ENCODE data around the gene ATRIP. TPM values are rescaled to one million over a fixed set of nuclear protein-coding genes. Genes with fewer than 3 reads are reported as not detected.

ATRIP gene
- polyA plus RNA-seq, 3 donors: 13.1 to 13.7 (median 13.4) TPM

DNA sequence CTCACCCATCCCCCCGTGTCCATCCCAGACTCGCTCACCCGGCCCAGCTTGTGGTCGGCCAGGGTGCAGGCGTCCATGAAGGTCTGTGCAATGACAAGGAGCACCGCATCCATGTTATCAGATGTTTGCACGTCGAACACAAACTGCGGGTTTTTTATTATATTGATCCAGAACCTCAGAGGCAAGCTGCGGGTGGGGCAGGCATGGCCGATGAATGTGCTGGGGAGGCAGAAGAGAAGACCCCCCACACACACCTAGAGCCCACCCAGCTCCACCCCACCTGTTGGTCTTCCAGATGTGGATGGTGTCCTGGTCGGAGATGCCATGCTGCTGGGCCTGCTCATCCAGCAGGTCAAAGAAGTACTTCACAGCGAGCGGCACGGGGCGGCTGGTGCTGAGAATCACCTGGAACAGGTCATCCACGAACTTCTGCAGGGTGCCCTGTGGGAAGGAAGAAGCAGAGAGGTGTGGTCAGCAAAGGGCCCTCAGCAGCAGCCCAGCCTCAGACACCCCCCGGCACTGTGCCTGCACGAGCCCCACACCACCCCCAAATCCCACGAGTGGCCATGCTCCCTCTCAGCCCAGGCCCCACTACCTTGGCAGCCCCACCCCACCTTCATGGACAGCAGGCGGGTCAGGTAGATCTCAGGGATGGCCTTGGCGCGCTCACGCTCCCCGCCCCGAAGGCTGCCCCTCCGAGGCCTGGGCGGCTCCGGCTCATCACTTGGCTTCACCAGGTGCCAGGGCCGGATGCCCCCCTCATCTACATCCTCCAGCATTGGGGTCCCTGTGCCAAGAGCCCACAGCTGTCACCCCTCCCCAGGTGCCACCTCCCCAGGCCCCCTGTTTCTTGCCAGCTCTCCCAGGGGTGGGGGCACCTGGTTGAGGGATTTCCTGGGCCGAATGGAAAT is 37.0 kb upstream of the ATRIP start:
- no peak for DNase-seq (ENCODE audit: low read depth in 3 of 3, low spot score in 2 of 3)

- no peak for DNase-seq (ENCODE audit: low read depth in 3 of 3, low spot score in 2 of 3)
Measured at GRCh38 chr3:48410205-48411040, 36.1 kb upstream of the ATRIP start.

DNA sequence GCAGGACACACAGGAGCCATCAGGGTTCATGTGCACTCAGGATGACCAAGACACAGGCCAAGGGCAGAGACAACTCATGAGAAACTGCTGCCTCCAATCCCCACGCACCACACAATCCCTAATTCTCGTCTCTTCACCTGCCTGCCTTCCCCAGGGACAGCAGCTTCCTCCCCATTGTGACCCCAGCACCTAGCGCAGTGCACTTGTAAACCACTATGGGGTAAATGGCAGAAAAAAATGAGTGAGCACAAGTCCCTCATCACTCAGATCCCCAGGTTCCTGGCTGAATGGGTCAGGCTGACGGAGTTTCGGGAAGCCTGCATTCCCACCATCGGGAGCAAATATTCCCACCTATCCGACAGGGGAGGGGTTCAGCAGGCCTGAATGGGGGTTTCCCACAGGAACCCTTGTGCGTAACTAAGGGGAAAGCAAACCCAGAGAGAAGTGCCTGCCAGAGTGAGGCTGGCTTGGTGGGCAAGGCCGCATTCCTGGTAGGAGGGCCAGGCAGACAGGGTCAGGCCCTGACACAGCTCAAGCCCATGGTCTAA is 35.4 kb upstream of the ATRIP start:
- no peak for DNase-seq (ENCODE audit: low read depth in 3 of 3, low spot score in 2 of 3)

GRCh38 chr3:48411606-48412374 is 34.7 kb upstream of the ATRIP start:
- no peak for DNase-seq (ENCODE audit: low read depth in 3 of 3, low spot score in 2 of 3)

DNA sequence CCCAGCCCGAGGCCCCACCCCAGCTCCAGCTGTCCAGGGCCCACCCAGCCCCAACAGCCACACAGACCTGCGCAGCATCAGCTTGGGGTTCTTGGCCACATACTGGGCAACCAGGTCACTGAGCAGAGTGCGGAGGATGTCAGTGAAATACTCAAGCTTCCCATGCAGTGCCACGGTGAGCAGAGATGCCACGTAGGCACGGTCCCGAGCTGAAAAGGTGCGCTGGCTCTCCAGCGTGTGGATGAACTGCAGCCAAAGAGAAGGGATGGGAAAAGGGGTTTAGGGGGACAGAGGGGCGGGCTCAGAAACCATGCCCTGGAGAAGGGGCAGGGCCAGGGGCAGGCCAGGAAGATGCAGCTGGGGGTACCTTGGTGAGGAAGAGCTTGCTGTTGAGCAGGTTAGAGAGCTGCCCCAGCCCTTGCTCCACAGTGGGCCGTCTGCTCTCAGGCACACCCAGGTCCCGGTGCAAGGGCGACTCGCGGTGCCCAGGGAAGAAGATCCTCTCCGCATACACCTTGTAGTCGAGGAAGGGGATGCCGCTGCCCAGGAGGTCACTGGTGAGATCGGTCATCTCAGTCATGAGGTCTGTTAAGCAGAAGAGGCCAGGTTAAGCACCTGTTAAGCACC is 34.0 kb upstream of the ATRIP start:
- no peak for DNase-seq (ENCODE audit: low read depth in 3 of 3, low spot score in 2 of 3)

GRCh38 chr3:48413086-48413485 is 33.5 kb upstream of the ATRIP start:
- DNase-seq (ENCODE audit: low read depth in 3 of 3, low spot score in 2 of 3): no peak

- DNase-seq (ENCODE audit: low read depth in 3 of 3, low spot score in 2 of 3): no peak
Measured at GRCh38 chr3:48413611-48414010, 32.9 kb upstream of the ATRIP start.

DNA sequence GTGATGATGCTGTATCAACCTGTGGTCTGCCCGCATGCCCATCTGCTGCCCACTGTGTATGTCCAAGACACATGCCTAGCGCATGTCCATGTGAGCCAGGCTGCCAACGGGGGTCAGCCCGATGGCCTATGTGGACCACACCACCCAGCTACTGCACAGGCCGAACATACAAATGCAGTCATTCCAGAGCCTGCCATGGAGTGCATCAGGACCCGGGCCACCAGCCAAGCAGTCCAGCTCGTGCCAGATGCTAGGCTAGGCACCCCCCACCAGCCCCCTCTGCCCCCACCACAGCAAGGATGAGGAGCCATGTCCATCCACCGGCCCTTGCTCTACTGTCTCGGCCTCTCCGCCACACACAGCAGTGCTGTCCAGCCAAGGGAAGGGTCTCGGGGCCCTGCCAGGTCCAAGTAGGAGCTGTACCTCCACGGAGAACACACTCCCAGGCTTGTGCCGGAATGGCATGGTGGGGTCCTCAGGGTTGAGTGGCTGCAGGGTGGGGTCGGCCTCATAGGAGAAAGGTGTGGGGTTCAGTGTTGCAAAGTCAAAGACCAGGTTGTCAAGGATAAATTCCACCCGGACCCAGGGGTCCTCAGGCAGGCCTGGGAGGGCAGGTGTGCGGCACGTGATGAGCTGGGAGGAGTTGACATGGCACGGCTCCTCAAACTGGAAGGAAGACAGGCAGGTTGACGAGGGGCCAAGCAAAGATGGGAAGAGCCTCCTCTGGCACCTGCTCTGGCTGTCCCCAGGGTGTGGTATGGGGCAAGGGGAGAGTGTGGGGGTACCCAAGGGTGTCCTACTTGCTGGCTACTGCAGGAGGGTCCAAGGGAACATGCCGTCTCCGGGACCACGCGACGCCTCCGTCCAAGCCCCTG is 31.9 kb upstream of the ATRIP start:
- no peak for DNase-seq (ENCODE audit: low read depth in 3 of 3, low spot score in 2 of 3)

GRCh38 chr3:48415251-48415953 is 31.1 kb upstream of the ATRIP start:
- DNase-seq (ENCODE audit: low read depth in 3 of 3, low spot score in 2 of 3): no peak

DNA sequence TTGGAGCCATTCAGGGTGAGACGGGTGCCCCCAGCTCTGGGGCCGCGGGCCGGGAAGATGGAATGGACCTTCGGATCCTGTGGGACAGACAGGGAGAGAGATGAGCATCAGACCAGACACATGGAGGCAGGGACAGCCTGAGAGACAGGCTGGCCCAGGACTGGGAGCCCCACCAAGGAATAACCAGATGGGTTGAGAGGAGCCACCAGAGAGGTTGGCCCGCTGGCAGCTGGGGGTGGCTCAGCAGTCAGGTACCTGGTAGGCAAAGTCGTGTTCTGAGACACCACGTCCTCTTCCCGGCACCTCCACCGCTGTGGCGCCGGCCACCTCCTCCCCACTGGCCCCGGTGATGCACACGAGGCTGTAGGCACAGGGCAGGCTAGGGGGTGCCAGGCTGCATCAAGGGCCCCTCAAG is 30.4 kb upstream of the ATRIP start:
- no peak for DNase-seq (ENCODE audit: low read depth in 3 of 3, low spot score in 2 of 3)

GRCh38 chr3:48416546-48416945 is 30.0 kb upstream of the ATRIP start:
- no peak for DNase-seq (ENCODE audit: low read depth in 3 of 3, low spot score in 2 of 3)

DNA sequence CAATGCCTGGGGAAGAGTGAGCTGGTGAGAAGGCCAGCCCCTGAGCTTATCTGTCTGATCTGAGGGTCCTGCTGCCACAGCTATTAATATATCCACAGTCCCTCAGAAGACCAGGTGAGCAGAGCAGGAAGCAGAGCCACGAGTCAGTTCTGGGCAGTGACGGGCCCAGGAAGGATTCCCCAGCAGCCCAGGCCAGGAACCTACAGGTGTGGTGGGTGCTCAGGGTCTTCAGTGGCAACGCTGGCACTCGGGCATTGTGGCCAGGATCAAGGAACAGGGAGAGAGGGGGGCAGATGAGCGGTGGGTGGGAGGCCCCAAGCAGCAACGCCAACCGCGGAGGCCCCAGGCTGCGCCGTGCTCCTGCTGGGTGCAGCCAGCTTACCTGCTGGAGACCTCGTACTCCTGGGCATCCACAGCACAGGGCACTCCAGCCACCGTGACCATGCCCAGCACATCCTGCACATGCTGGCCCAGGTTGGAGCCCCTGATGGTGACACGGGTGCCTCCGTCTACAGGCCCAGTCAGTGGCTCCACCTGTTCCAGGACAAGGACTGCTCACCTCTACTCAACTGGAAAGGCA is 28.9 kb upstream of the ATRIP start:
- no peak for DNase-seq (ENCODE audit: low read depth in 3 of 3, low spot score in 2 of 3)

DNA sequence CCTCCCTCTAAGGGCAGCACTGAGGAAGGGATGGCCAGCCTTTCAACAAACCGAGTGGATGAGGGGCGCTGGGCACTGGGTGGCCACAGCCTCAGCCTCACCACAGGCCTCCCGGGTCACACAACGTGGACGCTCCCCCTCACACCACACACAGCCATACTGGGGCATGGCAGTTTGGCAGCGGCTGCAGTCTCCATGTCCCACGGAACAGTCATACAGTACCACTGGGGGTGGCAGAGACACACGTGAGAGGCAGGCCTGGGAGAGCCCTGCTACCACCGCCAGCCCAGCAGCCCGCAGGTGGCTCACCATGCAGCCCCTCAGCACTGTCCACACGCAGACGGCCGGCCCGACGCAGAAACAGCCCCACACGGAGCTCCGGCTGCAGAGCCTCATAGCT is 28.4 kb upstream of the ATRIP start:
- no peak for DNase-seq (ENCODE audit: low read depth in 3 of 3, low spot score in 2 of 3)

DNA sequence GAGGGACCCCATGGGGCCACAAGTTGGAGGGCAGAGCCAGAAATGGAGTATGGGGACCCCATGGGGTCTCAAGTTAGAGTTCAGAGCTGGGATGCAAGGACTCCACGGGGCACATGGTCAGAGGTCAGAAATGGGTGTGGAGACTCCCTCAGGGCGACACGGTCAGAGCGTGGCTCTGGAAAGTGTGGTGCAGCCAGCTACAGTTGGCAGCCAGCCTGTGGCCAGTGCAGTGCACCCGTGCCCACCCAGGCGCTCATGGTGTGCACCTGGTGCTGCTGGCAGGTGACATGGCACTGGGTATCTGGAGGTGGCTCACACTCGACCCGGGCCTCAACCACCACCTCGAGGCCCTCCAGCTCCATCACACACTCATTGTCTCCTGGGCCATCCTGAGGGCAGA is 27.9 kb upstream of the ATRIP start:
- DNase-seq (ENCODE audit: low read depth in 3 of 3, low spot score in 2 of 3): no peak

DNA sequence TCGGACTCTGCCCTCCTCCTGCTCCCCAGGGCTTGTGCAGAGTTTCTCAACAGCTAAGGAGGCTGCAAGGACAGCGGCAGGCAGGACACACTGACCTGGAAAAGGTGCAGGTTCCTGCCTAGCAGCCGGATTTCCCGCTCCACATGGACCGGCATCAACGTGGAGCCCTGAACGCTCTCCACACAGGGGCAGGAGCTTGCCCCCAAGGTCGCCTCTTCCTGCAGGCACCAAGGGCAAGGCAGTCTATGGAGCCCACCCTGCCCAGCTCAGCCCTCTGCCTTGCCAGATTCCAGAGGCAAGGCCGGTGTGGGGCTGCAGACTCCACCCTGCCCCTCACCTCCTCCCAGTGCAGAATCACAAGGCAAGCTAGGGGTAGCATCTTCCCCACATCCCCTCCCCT is 27.4 kb upstream of the ATRIP start:
- DNase-seq (ENCODE audit: low read depth in 3 of 3, low spot score in 2 of 3): no peak

DNA sequence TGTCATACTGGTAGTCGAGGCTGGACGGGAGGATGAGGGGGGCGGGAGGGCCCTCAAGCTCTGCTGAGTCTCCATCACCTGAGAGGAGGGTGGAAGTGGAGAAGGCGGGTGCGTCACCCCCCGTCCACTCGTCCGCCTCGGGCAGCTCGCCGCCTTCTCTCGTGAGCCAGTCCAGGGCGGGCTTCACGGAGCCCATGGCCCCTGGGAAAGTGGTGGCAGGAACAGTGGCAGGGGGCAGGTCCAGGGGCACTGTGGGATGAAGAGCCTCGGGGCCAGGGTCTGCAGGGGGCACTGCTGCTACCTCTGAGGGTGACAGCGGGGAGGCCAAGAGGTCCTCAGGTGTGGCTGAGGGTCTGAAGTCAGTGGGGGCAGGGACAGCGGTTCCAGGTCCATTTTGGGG is 26.9 kb upstream of the ATRIP start:
- no peak for DNase-seq (ENCODE audit: low read depth in 3 of 3, low spot score in 2 of 3)

GRCh38 chr3:48420561-48420960 is 26.0 kb upstream of the ATRIP start:
- no peak for DNase-seq (ENCODE audit: low read depth in 3 of 3, low spot score in 2 of 3)

DNA sequence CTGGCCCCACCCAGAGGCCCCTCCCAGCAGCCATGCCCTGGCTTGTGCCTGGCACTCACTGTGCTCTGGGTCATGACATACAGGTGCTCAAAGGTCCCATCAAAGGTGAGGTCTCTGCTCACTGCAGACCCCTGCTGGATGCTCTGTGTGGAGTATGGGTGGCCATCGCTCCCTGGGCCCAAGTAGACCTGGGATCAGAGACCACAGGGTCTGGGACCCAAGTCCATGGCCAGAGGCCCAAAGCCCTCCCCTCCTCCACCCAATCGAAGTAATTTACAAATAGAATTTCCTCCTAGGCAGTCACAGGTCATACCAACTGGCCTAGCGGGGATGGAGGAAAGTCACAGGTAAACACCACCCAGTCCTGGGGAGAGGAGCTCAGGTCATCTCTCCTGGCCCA is 24.3 kb upstream of the ATRIP start:
- no peak for DNase-seq (ENCODE audit: low read depth in 3 of 3, low spot score in 2 of 3)
